Skin epidermis (tissue), 12 donors: ENCODE results near the gene SLC16A3.
"Not testable (repeated sequence)": the region's sequence is repeated elsewhere in the genome, so short reads cannot be mapped to it uniquely, and the experiment has no call there.

Source experiments
- H3K27ac ChIP-seq, 21 experiments: fragments of 200-600 bp; sonication (generic) in 11 of 21; one replicate each; pipeline ENCODE4 v1.5.0; 2020; ENCODE audit warnings: mild to moderate bottlenecking in 3 of 21, inconsistent platforms in 2 of 21, moderate library complexity in 2 of 21
- H3K4me3 ChIP-seq, 7 experiments: fragments of 200-600 bp; sonication (generic) in 2 of 7; one replicate each; pipeline ENCODE4 v1.5.0; 2020; ENCODE audit warnings: inconsistent platforms in 2 of 7, mild to moderate bottlenecking in 2 of 7, moderate library complexity in 1 of 7

SLC16A3 gene

GRCh38 chr17:82228842-82229697 is at the start of gene SLC16A3:
TSS of gene SLC16A3 (plus strand) at chr17:82229042. CDS start at chr17:82236009, 6,967 bp downstream.
- H3K27ac ChIP-seq, result peak within 1 kb of the TSS; percentile 79 to 98 (median 91)

GRCh38 chr17:82179412-82179811 is 49.4 kb upstream of the SLC16A3 start:
- no peak overlapping the region for H3K4me3 ChIP-seq
- H3K27ac ChIP-seq, result no peak overlapping the region

More at GRCh38 chr17:82228842-82229697, at the start of gene SLC16A3:
- peak within 1 kb of the TSS; percentile 40 to 74 (median 49) for H3K4me3 ChIP-seq

- H3K27ac ChIP-seq, result no peak overlapping the region
- no peak overlapping the region for H3K4me3 ChIP-seq
Measured at GRCh38 chr17:82179946-82180475, 48.8 kb upstream of the SLC16A3 start.

- H3K27ac ChIP-seq, result no peak overlapping the region
- no peak overlapping the region for H3K4me3 ChIP-seq
Measured at GRCh38 chr17:82180776-82181528, 47.9 kb upstream of the SLC16A3 start.

GRCh38 chr17:82184761-82185160 is 44.1 kb upstream of the SLC16A3 start:
- no peak overlapping the region for H3K27ac ChIP-seq
- no peak overlapping the region for H3K4me3 ChIP-seq

GRCh38 chr17:82186221-82186620 is 42.6 kb upstream of the SLC16A3 start:
- no peak overlapping the region for H3K4me3 ChIP-seq
- H3K27ac ChIP-seq, result no peak overlapping the region

- no peak overlapping the region for H3K4me3 ChIP-seq
- H3K27ac ChIP-seq, result no peak overlapping the region
Measured at GRCh38 chr17:82187500-82187899, 41.3 kb upstream of the SLC16A3 start.

GRCh38 chr17:82188001-82188961 is 40.6 kb upstream of the SLC16A3 start:
- Histone ChIP-seq H3K27ac (no peak overlapping the region), H3K4me3 (no peak overlapping the region)

GRCh38 chr17:82193050-82193449 is 35.8 kb upstream of the SLC16A3 start:
- H3K27ac ChIP-seq, H3K4me3 ChIP-seq: not testable (repeated sequence)

GRCh38 chr17:82193520-82194220 is 35.2 kb upstream of the SLC16A3 start:
- Histone ChIP-seq H3K27ac (peak overlapping the region in 9 of 21 experiments; percentile 9 to 67 (median 42)), H3K4me3 (no peak overlapping the region)

- no peak overlapping the region for H3K27ac ChIP-seq
Measured at GRCh38 chr17:82194765-82195164, 34.1 kb upstream of the SLC16A3 start.

GRCh38 chr17:82195675-82196672 is 32.9 kb upstream of the SLC16A3 start:
- Histone ChIP-seq H3K27ac (no peak overlapping the region), H3K4me3 (no peak overlapping the region)

More at GRCh38 chr17:82194765-82195164, 34.1 kb upstream of the SLC16A3 start:
- no peak overlapping the region for H3K4me3 ChIP-seq

GRCh38 chr17:82198092-82198491 is 30.8 kb upstream of the SLC16A3 start:
- Histone ChIP-seq H3K4me3 (no peak overlapping the region), H3K27ac (peak overlapping the region in 1 of 21 experiments; percentile 21)

- no peak overlapping the region for H3K4me3 ChIP-seq
- H3K27ac ChIP-seq, result no peak overlapping the region
Measured at GRCh38 chr17:82199496-82199895, 29.3 kb upstream of the SLC16A3 start.

- Histone ChIP-seq H3K27ac (peak overlapping the region in 4 of 21 experiments; percentile 34 to 54 (median 48)), H3K4me3 (no peak overlapping the region)
Measured at GRCh38 chr17:82200135-82200534, 28.7 kb upstream of the SLC16A3 start.

- no peak overlapping the region for H3K4me3 ChIP-seq
Measured at GRCh38 chr17:82200743-82201497, 27.9 kb upstream of the SLC16A3 start.

GRCh38 chr17:82201498-82201910 is 27.3 kb upstream of the SLC16A3 start:
- Histone ChIP-seq H3K4me3 (no peak overlapping the region), H3K27ac (peak overlapping the region in 1 of 21 experiments; percentile 46)

More at GRCh38 chr17:82200743-82201497, 27.9 kb upstream of the SLC16A3 start:
- H3K27ac ChIP-seq, result peak overlapping the region in 4 of 21 experiments; percentile 34 to 54 (median 48)
